OCI-LY1 (cell line): ENCODE results near the gene SUPT3H.

Source experiments
- H2AFZ ChIP-seq: fragments of 200-600 bp; sonication (generic), shearing (Covaris generic); 2 replicates; pipeline ENCODE4 v1.6.0; 2014; ENCODE audit warnings: antibody characterized with exemption, mild to moderate bottlenecking, low read length
- H3F3A ChIP-seq: fragments of 200-600 bp; sonication (generic), shearing (Covaris generic); 2 replicates; pipeline ENCODE4 v1.6.0; 2014; ENCODE audit warnings: mild to moderate bottlenecking, antibody characterized with exemption, low read length, moderate library complexity; ENCODE audit not compliant: insufficient read depth
- H3K27ac ChIP-seq: fragments of 200-600 bp; sonication (generic); 2 replicates; pipeline ENCODE4 v1.5.1; 2014; ENCODE audit warnings: low read length, mixed run types, mild to moderate bottlenecking, low read depth; ENCODE audit not compliant: poor library complexity, severe bottlenecking
- H3K27me3 ChIP-seq: fragments of 200-600 bp; sonication (generic); 2 replicates; pipeline ENCODE4 v1.6.0; 2014; ENCODE audit warnings: antibody characterized with exemption, mild to moderate bottlenecking, low read length, moderate library complexity; ENCODE audit not compliant: insufficient read depth
- H3K36me3 ChIP-seq: fragments of 200-600 bp; sonication (generic); 2 replicates; pipeline ENCODE4 v1.6.1; 2014; ENCODE audit warnings: mild to moderate bottlenecking, antibody characterized with exemption, low read length, moderate library complexity, mixed read lengths; ENCODE audit not compliant: insufficient read depth
- H3K4me1 ChIP-seq: fragments of 200-600 bp; sonication (generic); 2 replicates; pipeline ENCODE4 v1.5.1; 2014; ENCODE audit warnings: mild to moderate bottlenecking, low read length, moderate library complexity; ENCODE audit not compliant: insufficient read depth, severe bottlenecking
- H3K4me2 ChIP-seq: fragments of 200-600 bp; sonication (generic), shearing (Covaris generic); 2 replicates; pipeline ENCODE4 v1.6.1; 2014; ENCODE audit warnings: low read length
- H3K4me3 ChIP-seq: fragments of 200-600 bp; sonication (generic); 2 replicates; pipeline ENCODE4 v1.5.1; 2014; ENCODE audit warnings: low read length, low read depth, mild to moderate bottlenecking, mixed read lengths; ENCODE audit not compliant: poor library complexity, severe bottlenecking
- H3K79me2 ChIP-seq: fragments of 200-600 bp; shearing (Covaris generic); 2 replicates; pipeline ENCODE4 v1.6.1; 2016; ENCODE audit warnings: mixed run types, low read length, mixed read lengths; ENCODE audit not compliant: insufficient read depth
- H3K9ac ChIP-seq: fragments of 200-600 bp; sonication (generic), shearing (Covaris generic); 2 replicates; pipeline ENCODE4 v1.6.1; 2014; ENCODE audit warnings: mild to moderate bottlenecking, low read length, mixed read lengths
- H3K9me2 ChIP-seq: fragments of 200-600 bp; sonication (generic), shearing (Covaris generic); 2 replicates; pipeline ENCODE4 v1.6.1; 2014; ENCODE audit warnings: low read depth, mild to moderate bottlenecking, low read length, mixed read lengths
- H3K9me3 ChIP-seq: fragments of 200-600 bp; shearing (Covaris generic); 2 replicates; pipeline ENCODE4 v1.6.1; 2014; ENCODE audit warnings: low read length, mixed read lengths
- H4K20me1 ChIP-seq: fragments of 200-600 bp; sonication (generic), shearing (Covaris generic); 2 replicates; pipeline ENCODE4 v1.6.0; 2016; ENCODE audit warnings: mild to moderate bottlenecking, low read length; ENCODE audit not compliant: insufficient read depth
- EZH2 ChIP-seq: fragments of 200-600 bp; sonication (generic), shearing (Covaris generic); IDR thresholded peaks from 2 replicates; pipeline ENCODE4 v1.8.0; 2017; ENCODE audit warnings: borderline replicate concordance, mixed run types, mild to moderate bottlenecking, antibody characterized with exemption, low read length, moderate library complexity, mixed read lengths
- TF ChIP-seq, protein P1 (sequence below): fragments of 200-600 bp; sonication (generic), shearing (Covaris generic); IDR thresholded peaks from 2 replicates; pipeline ENCODE4 v1.5.1; 2017; ENCODE audit warnings: mild to moderate bottlenecking, antibody characterized with exemption, low read length, moderate library complexity, mixed read lengths

The SUPT3H gene

GRCh38 chr6:45175272-45175671, 202.5 kb downstream of the SUPT3H start:
- Histone ChIP-seq H2AFZ (no peak overlapping the region), H3K27me3 (no peaks in the 10 kb centered on the region), H3K9ac (no peak overlapping the region), H3K36me3 (no peaks in the 10 kb centered on the region), H3K9me2 (no peaks in the 10 kb centered on the region), H3K9me3 (no peaks in the 10 kb centered on the region), H4K20me1 (no peaks in the 10 kb centered on the region), H3F3A (no peaks in the 10 kb centered on the region), H3K79me2 (no peaks in the 10 kb centered on the region), H3K4me2 (no peak overlapping the region), H3K27ac (no peak overlapping the region), H3K4me3 (no peak overlapping the region), H3K4me1 (no peaks in the 10 kb centered on the region)
- no peak for TF ChIP-seq EZH2
- TF ChIP-seq, protein P1, sequence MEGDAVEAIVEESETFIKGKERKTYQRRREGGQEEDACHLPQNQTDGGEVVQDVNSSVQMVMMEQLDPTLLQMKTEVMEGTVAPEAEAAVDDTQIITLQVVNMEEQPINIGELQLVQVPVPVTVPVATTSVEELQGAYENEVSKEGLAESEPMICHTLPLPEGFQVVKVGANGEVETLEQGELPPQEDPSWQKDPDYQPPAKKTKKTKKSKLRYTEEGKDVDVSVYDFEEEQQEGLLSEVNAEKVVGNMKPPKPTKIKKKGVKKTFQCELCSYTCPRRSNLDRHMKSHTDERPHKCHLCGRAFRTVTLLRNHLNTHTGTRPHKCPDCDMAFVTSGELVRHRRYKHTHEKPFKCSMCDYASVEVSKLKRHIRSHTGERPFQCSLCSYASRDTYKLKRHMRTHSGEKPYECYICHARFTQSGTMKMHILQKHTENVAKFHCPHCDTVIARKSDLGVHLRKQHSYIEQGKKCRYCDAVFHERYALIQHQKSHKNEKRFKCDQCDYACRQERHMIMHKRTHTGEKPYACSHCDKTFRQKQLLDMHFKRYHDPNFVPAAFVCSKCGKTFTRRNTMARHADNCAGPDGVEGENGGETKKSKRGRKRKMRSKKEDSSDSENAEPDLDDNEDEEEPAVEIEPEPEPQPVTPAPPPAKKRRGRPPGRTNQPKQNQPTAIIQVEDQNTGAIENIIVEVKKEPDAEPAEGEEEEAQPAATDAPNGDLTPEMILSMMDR = no peak

- no peaks in the 10 kb centered on the region for H4K20me1 ChIP-seq
Observed at GRCh38 chr6:45174045-45174444, 203.7 kb downstream of the SUPT3H start.

DNA sequence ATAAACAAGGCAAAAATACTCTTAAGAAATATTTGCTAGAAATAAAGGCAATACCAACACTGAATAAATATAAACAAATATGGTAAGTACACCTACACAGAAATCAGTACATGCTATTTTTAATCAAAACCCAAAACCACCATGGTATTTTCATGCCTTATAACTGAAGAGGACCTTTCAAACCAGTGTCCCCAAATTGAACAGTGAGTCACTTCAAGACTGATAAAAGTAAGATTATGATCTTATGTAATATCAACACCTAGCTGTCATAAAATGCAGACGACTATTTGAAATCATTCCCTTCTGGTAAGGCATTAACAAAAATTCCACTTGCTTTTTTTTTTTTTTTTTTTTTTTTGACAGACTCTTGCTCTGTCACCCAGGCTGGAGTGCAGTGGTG, 206.4 kb downstream of the SUPT3H start:
- H3K9me2 ChIP-seq = no peaks in the 10 kb centered on the region
- no peak overlapping the region for H3K9ac ChIP-seq
- H3F3A ChIP-seq = no peaks in the 10 kb centered on the region
- no peak overlapping the region for H3K4me3 ChIP-seq
- H4K20me1 ChIP-seq = no peaks in the 10 kb centered on the region
- no peaks in the 10 kb centered on the region for H3K9me3 ChIP-seq
- no peak overlapping the region for H3K4me2 ChIP-seq
- H3K79me2 ChIP-seq = no peaks in the 10 kb centered on the region
- H3K4me1 ChIP-seq = no peaks in the 10 kb centered on the region
- no peak overlapping the region for H2AFZ ChIP-seq
- no peaks in the 10 kb centered on the region for H3K27me3 ChIP-seq
- no peak for TF ChIP-seq EZH2
- TF ChIP-seq, protein P1 = no peak
- no peaks in the 10 kb centered on the region for H3K36me3 ChIP-seq
- H3K27ac ChIP-seq = no peak overlapping the region

More at GRCh38 chr6:45174045-45174444, 203.7 kb downstream of the SUPT3H start:
- Histone ChIP-seq H3K27ac (no peak overlapping the region), H3K4me1 (no peaks in the 10 kb centered on the region), H3K9ac (no peak overlapping the region), H3K27me3 (no peaks in the 10 kb centered on the region), H3F3A (no peaks in the 10 kb centered on the region), H3K36me3 (no peaks in the 10 kb centered on the region), H3K4me3 (no peak overlapping the region), H3K79me2 (no peaks in the 10 kb centered on the region), H3K9me2 (no peaks in the 10 kb centered on the region), H3K9me3 (no peaks in the 10 kb centered on the region), H2AFZ (no peak overlapping the region), H3K4me2 (no peak overlapping the region)
- TF ChIP-seq, protein P1 = no peak
- TF ChIP-seq EZH2 = no peak
